MV-4-11 (cell line): ENCODE results near the gene METTL22.

ENCODE experiments used
- DNase-seq: peaks from one replicate; lab custom pipeline; 2025; lab: John Stamatoyannopoulos, UW

METTL22 gene

GRCh38 chr16:8665529-8665928 lies 44.0 kb downstream of the METTL22 start:
- DNase-seq, result no peak

- no peak for DNase-seq
These were observed 46.0 kb downstream of the METTL22 start for GRCh38 chr16:8667492-8667891.

- DNase-seq, result no peak
These were observed 46.6 kb downstream of the METTL22 start for GRCh38 chr16:8668113-8668512.

GRCh38 chr16:8669481-8669880 lies 48.0 kb downstream of the METTL22 start:
- DNase-seq, result no peak

GRCh38 chr16:8670014-8670560 lies 48.6 kb downstream of the METTL22 start:
- no peak for DNase-seq

GRCh38 chr16:8673611-8674412 lies 52.3 kb downstream of the METTL22 start:
- no peak for DNase-seq

GRCh38 chr16:8674413-8675022 lies 53.0 kb downstream of the METTL22 start, which contains the start of gene ABAT:
Gene ABAT (plus strand): TSS chr16:8674617. CDS start chr16:8735740, 61,123 bp downstream.
- DNase-seq, result peak; percentile 77

- DNase-seq, result no peak
These were observed 54.0 kb downstream of the METTL22 start for GRCh38 chr16:8675183-8676159.

- no peak for DNase-seq
These were observed 54.7 kb downstream of the METTL22 start for GRCh38 chr16:8676160-8676547.

GRCh38 chr16:8676737-8677375 lies 55.4 kb downstream of the METTL22 start:
- DNase-seq, result no peak

- no peak for DNase-seq
These were observed 56.0 kb downstream of the METTL22 start for GRCh38 chr16:8677481-8677880.

GRCh38 chr16:8678068-8678927 lies 56.8 kb downstream of the METTL22 start:
- no peak for DNase-seq

GRCh38 chr16:8679151-8679550 lies 57.7 kb downstream of the METTL22 start:
- no peak for DNase-seq

GRCh38 chr16:8682551-8683259 lies 61.2 kb downstream of the METTL22 start:
- no peak for DNase-seq

- no peak for DNase-seq
These were observed 62.1 kb downstream of the METTL22 start for GRCh38 chr16:8683640-8684039.

- DNase-seq, result no peak
These were observed 64.1 kb downstream of the METTL22 start for GRCh38 chr16:8685617-8686016.

- DNase-seq, result no peak
These were observed 64.6 kb downstream of the METTL22 start for GRCh38 chr16:8686031-8686621.

- no peak for DNase-seq
These were observed 65.4 kb downstream of the METTL22 start for GRCh38 chr16:8686879-8687278.

GRCh38 chr16:8689686-8690085 lies 68.2 kb downstream of the METTL22 start:
- DNase-seq, result no peak

GRCh38 chr16:8691728-8692127 lies 70.2 kb downstream of the METTL22 start:
- no peak for DNase-seq
